Caco-2 (cell line): ENCODE data around the gene OFD1. TPM values are rescaled to one million over a fixed set of nuclear protein-coding genes. Genes with fewer than 3 reads are reported as not detected.

ENCODE experiments used
- BruUV-seq: library from RNA; stranded (reverse); fragments of 400-500 nt; replicated peaks from 2 replicates; lab custom pipeline; 2021; lab: Mats Ljungman, UMichigan
- CTCF ChIA-PET: fragments of 300-600 bp; sonication (Branson Sonifier 250); formaldehyde crosslinking; loops from one replicate; lab custom pipeline; 2022; ENCODE audit warnings: antibody characterized with exemption; lab: Charles Lee
- POLR2A ChIA-PET: fragments of 300-600 bp; sonication (Branson Sonifier 250); formaldehyde crosslinking; loops from one replicate; lab custom pipeline; 2022; ENCODE audit warnings: antibody characterized with exemption; lab: Charles Lee
- DNase-seq, 2 experiments: peaks; one replicate each; pipeline versions ENCODE4 v3.0.0 to v3.0.0-alpha.2; 2020 to 2022
- H3K27me3 ChIP-seq: replicated peaks from 2 replicates; pipeline ENCODE4 v1.6.0; 2011; ENCODE audit warnings: low read length; ENCODE audit not compliant: control insufficient read depth, insufficient read depth
- H3K36me3 ChIP-seq: 2 replicates; pipeline ENCODE4 v1.5.1; 2011; ENCODE audit warnings: low read length; ENCODE audit not compliant: control insufficient read depth, insufficient read depth
- H3K4me1 ChIP-seq: fragments of 250-450 bp; sonication (Bioruptor Pico); 2 replicates; pipeline ENCODE4 v1.5.1; 2020; ENCODE audit warnings: mild to moderate bottlenecking
- H3K4me3 ChIP-seq: 2 replicates; pipeline ENCODE4 v1.5.1; 2011; ENCODE audit warnings: low read depth, mild to moderate bottlenecking, control low read depth, low read length
- H3K9me3 ChIP-seq: fragments of 250-450 bp; sonication (Bioruptor Pico); 2 replicates; pipeline ENCODE4 v1.5.1; 2020; ENCODE audit warnings: mild to moderate bottlenecking, moderate library complexity
- H3K27ac Mint-ChIP-seq: one replicate; pipeline ENCODE4 v1.8.0; 2022; ENCODE audit warnings: mixed read lengths; ENCODE audit not compliant: unreplicated experiment
- H3K27me3 Mint-ChIP-seq: one replicate; pipeline ENCODE4 v1.8.0; 2022; ENCODE audit warnings: mixed read lengths; ENCODE audit not compliant: insufficient read depth, unreplicated experiment
- H3K36me3 Mint-ChIP-seq: one replicate; pipeline ENCODE4 v1.8.0; 2022; ENCODE audit warnings: mild to moderate bottlenecking, mixed read lengths; ENCODE audit not compliant: insufficient read depth, unreplicated experiment
- H3K4me1 Mint-ChIP-seq: one replicate; pipeline ENCODE4 v1.8.0; 2022; ENCODE audit warnings: low read depth, mixed read lengths; ENCODE audit not compliant: unreplicated experiment
- H3K4me3 Mint-ChIP-seq: one replicate; pipeline ENCODE4 v1.8.0; 2022; ENCODE audit warnings: mild to moderate bottlenecking, moderate library complexity, mixed read lengths; ENCODE audit not compliant: unreplicated experiment
- H3K9me3 Mint-ChIP-seq: one replicate; pipeline ENCODE4 v1.8.0; 2022; ENCODE audit warnings: mixed read lengths; ENCODE audit not compliant: unreplicated experiment
- CTCF ChIP-seq, 2 experiments: fragments of 200-600 bp in 1 of 2; IDR thresholded peaks; 1 replicate in 1 of 2; 2 replicates in 1 of 2; pipeline versions ENCODE4 v1.5.1 to v1.8.0; 2011 to 2022; ENCODE audit warnings: antibody characterized with exemption in 1 of 2, control low read depth in 1 of 2, inconsistent platforms in 1 of 2, low read depth in 1 of 2, low read length in 1 of 2, mild to moderate bottlenecking in 1 of 2, moderate library complexity in 1 of 2; ENCODE audit not compliant: insufficient read depth in 1 of 2, severe bottlenecking in 1 of 2, unreplicated experiment in 1 of 2
- intact Hi-C: fragments of 100-400 bp; cut with micrococcal nuclease; formaldehyde crosslinking; loops from one replicate; pipeline ENCODE4 v1.10.0; 2022; ENCODE audit not compliant: unreplicated experiment
- total RNA-seq: library from RNA; stranded (reverse); gene quantifications from 2 replicates; pipeline ENCODE4 v1.2.3, GENCODE V29; 2022

Gene OFD1
- total RNA-seq, 1 experiment from 2014 or later, result 34.0 TPM

GRCh38 chrX:13761606-13762414, 27.3 kb downstream of the OFD1 start:
- no peaks in the 10 kb centered on the region for H3K27me3 ChIP-seq
- H3K36me3 Mint-ChIP-seq, result peaks cover 65% of the 10 kb centered on the region
- H3K27me3 Mint-ChIP-seq, result no peaks in the 10 kb centered on the region
- H3K9me3 Mint-ChIP-seq, result no peaks in the 10 kb centered on the region
- H3K4me3 Mint-ChIP-seq, result no peak overlapping the region
- H3K4me1 Mint-ChIP-seq, result no peaks in the 10 kb centered on the region
- BruUV-seq, result no TSS peak
- H3K4me1 ChIP-seq, result no peaks in the 10 kb centered on the region
- intact Hi-C loops, result no loop called here
- no peaks in the 10 kb centered on the region for H3K9me3 ChIP-seq
- POLR2A ChIA-PET, result interaction anchor here (0.6 kb wide), 1 partner anchor 28 kb away, joined by 9 read pairs; no protein-coding TSS in a partner anchor
- DNase-seq, result no peak
- TF ChIP-seq CTCF (IDR thresholded peaks at IDR 0.05; ENCODE audit: insufficient read depth in 1 of 2, low read depth in 1 of 2, low read length in 1 of 2, severe bottlenecking in 1 of 2, unreplicated experiment in 1 of 2), result no peak
- no peak overlapping the region for H3K4me3 ChIP-seq
- no peak overlapping the region for H3K27ac Mint-ChIP-seq
- CTCF ChIA-PET, result no interaction called here
- no peaks in the 10 kb centered on the region for H3K36me3 ChIP-seq

- Histone ChIP-seq H3K27me3 (no peaks in the 10 kb centered on the region), H3K4me1 (no peaks in the 10 kb centered on the region), H3K4me3 (no peak overlapping the region), H3K9me3 (no peaks in the 10 kb centered on the region), H3K36me3 (no peaks in the 10 kb centered on the region)
- BruUV-seq, result no TSS peak
- intact Hi-C loops, result no loop called here
- Mint-ChIP-seq H3K9me3 (no peaks in the 10 kb centered on the region), H3K4me1 (no peaks in the 10 kb centered on the region), H3K27me3 (no peaks in the 10 kb centered on the region), H3K27ac (no peak overlapping the region), H3K4me3 (no peak overlapping the region), H3K36me3 (peaks cover 64% of the 10 kb centered on the region)
- DNase-seq, result no peak
- ChIA-PET POLR2A (no interaction called here), CTCF (no interaction called here)
- TF ChIP-seq CTCF (IDR thresholded peaks at IDR 0.05; ENCODE audit: insufficient read depth in 1 of 2, low read depth in 1 of 2, low read length in 1 of 2, severe bottlenecking in 1 of 2, unreplicated experiment in 1 of 2), result no peak
Observed at GRCh38 chrX:13763489-13763888, 28.9 kb downstream of the OFD1 start.

GRCh38 chrX:13764281-13764680, 29.7 kb downstream of the OFD1 start:
- no peak for TF ChIP-seq CTCF (IDR thresholded peaks at IDR 0.05; ENCODE audit: insufficient read depth in 1 of 2, low read depth in 1 of 2, low read length in 1 of 2, severe bottlenecking in 1 of 2, unreplicated experiment in 1 of 2)
- no peak for DNase-seq
- Mint-ChIP-seq H3K4me1 (no peaks in the 10 kb centered on the region), H3K9me3 (no peaks in the 10 kb centered on the region), H3K36me3 (peaks cover 66% of the 10 kb centered on the region), H3K27ac (no peak overlapping the region), H3K4me3 (no peak overlapping the region), H3K27me3 (no peaks in the 10 kb centered on the region)
- CTCF ChIA-PET, result no interaction called here
- H3K4me1 ChIP-seq, result no peaks in the 10 kb centered on the region
- intact Hi-C loops, result no loop called here
- POLR2A ChIA-PET, result no interaction called here
- H3K9me3 ChIP-seq, result no peaks in the 10 kb centered on the region
- H3K4me3 ChIP-seq, result no peak overlapping the region
- H3K27me3 ChIP-seq, result no peaks in the 10 kb centered on the region
- no peaks in the 10 kb centered on the region for H3K36me3 ChIP-seq
- no TSS peak for BruUV-seq
